CD4-positive, alpha-beta memory T cell (primary cell): ENCODE results near the gene FASTK. TPM values are rescaled to one million over a fixed set of nuclear protein-coding genes. Genes with fewer than 3 reads are reported as not detected.
A peak's percentile ranks its signal among the peaks of the same experiment; 100 is the strongest.

Source experiments
- CTCF ChIA-PET: fragments of 350-600 bp; sonication (Branson Sonifier 250); formaldehyde crosslinking; loops from one replicate; lab custom pipeline; 2021; ENCODE audit warnings: inconsistent platforms; ENCODE audit not compliant: partially characterized antibody; lab: Charles Lee
- POLR2A ChIA-PET: fragments of 350-600 bp; sonication (Branson Sonifier 250); formaldehyde crosslinking; loops from one replicate; lab custom pipeline; 2021; ENCODE audit not compliant: partially characterized antibody; lab: Charles Lee
- DNase-seq, 5 donors: peaks; one replicate each; pipeline versions ENCODE4 v3.0.0 to v3.0.0-alpha.2; 2020 to 2022; ENCODE audit warnings: mixed read lengths in 1 of 5
- H3K27ac ChIP-seq: one replicate; pipeline ENCODE4 v1.7.0; 2013; ENCODE audit warnings: low read depth, low read length
- H3K27me3 ChIP-seq: 2 replicates; pipeline ENCODE4 v1.7.0; 2013; ENCODE audit warnings: mild to moderate bottlenecking, low read length, moderate library complexity; ENCODE audit not compliant: insufficient read depth
- H3K36me3 ChIP-seq: 2 replicates; pipeline ENCODE4 v1.7.0; 2013; ENCODE audit warnings: mild to moderate bottlenecking, low read length, moderate library complexity; ENCODE audit not compliant: insufficient read depth
- H3K4me1 ChIP-seq: 2 replicates; pipeline ENCODE4 v1.7.0; 2013; ENCODE audit warnings: mild to moderate bottlenecking, low read length, moderate library complexity; ENCODE audit not compliant: insufficient read depth
- H3K4me3 ChIP-seq, 2 donors: one replicate each; pipeline ENCODE4 v1.7.0; 2013; ENCODE audit warnings: low read length in 2 of 2, mild to moderate bottlenecking in 1 of 2
- H3K9me3 ChIP-seq, 2 donors: one replicate each; pipeline ENCODE4 v1.7.0; 2013; ENCODE audit warnings: low read length in 2 of 2, control low read depth in 1 of 2; ENCODE audit not compliant: control insufficient read depth in 1 of 2
- H3K27ac Mint-ChIP-seq, 7 donors: one replicate each; pipeline ENCODE4 v1.8.0; 2020 to 2021; ENCODE audit warnings: mixed read lengths in 7 of 7, mild to moderate bottlenecking in 6 of 7, inconsistent platforms in 3 of 7, moderate library complexity in 3 of 7
- H3K27me3 Mint-ChIP-seq, 2 donors: one replicate each; pipeline ENCODE4 v1.8.0; 2020 to 2021; ENCODE audit warnings: mixed read lengths in 2 of 2
- H3K36me3 Mint-ChIP-seq, 2 donors: one replicate each; pipeline ENCODE4 v1.8.0; 2020 to 2021; ENCODE audit warnings: mixed read lengths in 2 of 2, inconsistent platforms in 1 of 2, mild to moderate bottlenecking in 1 of 2
- H3K4me1 Mint-ChIP-seq, 4 donors: one replicate each; pipeline ENCODE4 v1.8.0; 2020 to 2021; ENCODE audit warnings: mixed read lengths in 4 of 4, mild to moderate bottlenecking in 1 of 4
- H3K4me3 Mint-ChIP-seq, 8 donors: one replicate each; pipeline ENCODE4 v1.8.0; 2020 to 2021; ENCODE audit warnings: mixed read lengths in 8 of 8, mild to moderate bottlenecking in 7 of 8, moderate library complexity in 6 of 8, inconsistent platforms in 3 of 8
- H3K9me3 Mint-ChIP-seq, 8 donors: one replicate each; pipeline ENCODE4 v1.8.0; 2020 to 2021; ENCODE audit warnings: mixed read lengths in 8 of 8, mild to moderate bottlenecking in 5 of 8, inconsistent platforms in 3 of 8, moderate library complexity in 1 of 8
- intact Hi-C: fragments of 100-400 bp; cut with micrococcal nuclease; formaldehyde crosslinking; loops from one replicate; pipeline ENCODE4 v1.15.1; 2023
- polyA plus RNA-seq, 2 donors: library from polyadenylated mRNA; unstranded; fragments of 300-500 nt; fragmentation: Illumina TruSeq; gene quantifications; one replicate each; pipeline ENCODE4 v1.2.3, GENCODE V29; 2021
- total RNA-seq, 2 experiments: library from RNA; stranded (reverse); gene quantifications; one replicate each; pipeline ENCODE4 v1.2.3, GENCODE V29; 2021

FASTK gene
- total and polyA plus RNA-seq, 4 experiments from 2014 or later, result 51.2 to 126 (median 92.5) TPM

DNA sequence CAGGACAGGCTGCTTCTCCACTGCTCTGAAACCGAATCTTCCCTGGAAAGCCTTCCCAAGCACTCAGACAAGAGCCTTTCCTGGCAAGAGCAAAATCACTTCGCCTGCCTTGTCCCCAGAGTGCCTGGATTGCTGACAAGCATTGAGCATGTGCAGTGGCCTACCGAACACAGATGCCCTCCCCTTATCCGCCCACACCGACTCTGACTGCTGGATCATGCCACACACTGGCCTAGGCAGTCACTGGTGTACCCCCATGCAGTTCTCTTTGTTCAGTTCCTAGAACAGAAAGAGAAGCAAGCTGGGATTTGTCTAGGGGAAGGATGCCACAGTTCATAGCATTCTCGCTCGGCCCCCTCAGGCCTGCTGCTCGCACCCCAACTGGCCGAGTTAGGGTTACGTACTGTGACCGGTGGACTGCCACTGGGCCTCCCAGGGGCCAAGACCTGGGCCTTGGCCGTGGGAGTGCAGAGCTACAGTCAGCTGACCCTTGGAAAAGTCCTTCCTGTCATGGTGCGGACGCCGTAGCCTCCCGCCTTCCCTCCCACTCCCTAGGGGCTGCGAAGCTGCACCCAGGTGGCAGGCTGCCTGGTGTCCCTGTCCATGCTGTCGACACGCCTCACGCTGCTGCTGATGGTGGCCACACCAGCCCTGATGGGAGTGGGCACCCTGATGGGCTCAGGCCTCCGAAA, 45.4 kb downstream of the FASTK start:
- no peak overlapping the region for H3K4me3 Mint-ChIP-seq
- peaks cover 0 to 2% (median 0%) of the 10 kb centered on the region in 8 donors for H3K9me3 Mint-ChIP-seq
- H3K27me3 Mint-ChIP-seq, result no peaks in the 10 kb centered on the region
- Histone ChIP-seq H3K27ac (no peak overlapping the region), H3K9me3 (no peaks in the 10 kb centered on the region), H3K27me3 (no peaks in the 10 kb centered on the region), H3K36me3 (peaks cover 38% of the 10 kb centered on the region), H3K4me1 (peaks cover 13% of the 10 kb centered on the region), H3K4me3 (no peak overlapping the region)
- H3K27ac Mint-ChIP-seq, result no peak overlapping the region
- peaks cover 2 to 16% (median 12%) of the 10 kb centered on the region in 4 donors for H3K4me1 Mint-ChIP-seq
- POLR2A ChIA-PET, result interaction anchor here (0.8 to 1.0 kb wide), 2 partner anchors 17 to 159 kb away, joined by 3 read pairs; no protein-coding TSS in a partner anchor
- H3K36me3 Mint-ChIP-seq, result peaks cover 12 to 28% of the 10 kb centered on the region in 2 donors
- CTCF ChIA-PET, result no interaction called here
- no peak for DNase-seq
- intact Hi-C loops, result no loop called here

DNA sequence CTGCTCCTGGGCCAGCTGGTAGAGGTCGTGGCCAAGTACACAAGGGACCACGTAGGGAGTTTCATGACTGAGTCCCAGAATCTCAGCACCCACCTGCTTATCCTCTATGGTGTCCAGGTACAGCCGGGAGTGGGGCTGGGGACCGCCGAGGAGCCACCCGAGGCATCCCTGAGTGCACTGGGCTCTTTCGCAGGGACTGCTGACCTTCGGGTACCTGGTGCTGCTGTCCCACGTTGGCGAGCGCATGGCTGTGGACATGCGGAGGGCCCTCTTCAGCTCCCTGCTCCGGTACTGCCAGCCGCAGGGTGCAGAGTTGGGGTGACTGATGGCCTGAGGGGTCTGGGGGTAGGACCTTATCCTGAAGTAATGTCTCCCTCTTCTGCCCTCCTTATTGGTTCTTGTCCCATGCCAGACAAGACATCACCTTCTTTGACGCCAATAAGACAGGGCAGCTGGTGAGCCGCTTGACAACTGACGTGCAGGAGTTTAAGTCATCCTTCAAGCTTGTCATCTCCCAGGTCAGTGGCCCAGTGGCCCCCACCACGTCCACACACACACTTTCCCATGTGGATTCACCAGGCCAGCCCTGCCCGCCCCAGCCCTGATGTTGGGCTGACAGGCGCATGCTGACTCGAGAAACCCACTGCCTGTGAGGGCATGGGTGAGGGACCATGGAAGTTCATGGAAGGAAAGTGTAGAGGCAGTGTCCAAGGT, 46.1 kb downstream of the FASTK start:
- H3K36me3 Mint-ChIP-seq, result peaks cover 12 to 28% of the 10 kb centered on the region in 2 donors
- POLR2A ChIA-PET, result interaction anchor here (0.8 to 1.1 kb wide), 2 partner anchors 16 to 21 kb away, joined by 3 read pairs; no protein-coding TSS in a partner anchor

DNA sequence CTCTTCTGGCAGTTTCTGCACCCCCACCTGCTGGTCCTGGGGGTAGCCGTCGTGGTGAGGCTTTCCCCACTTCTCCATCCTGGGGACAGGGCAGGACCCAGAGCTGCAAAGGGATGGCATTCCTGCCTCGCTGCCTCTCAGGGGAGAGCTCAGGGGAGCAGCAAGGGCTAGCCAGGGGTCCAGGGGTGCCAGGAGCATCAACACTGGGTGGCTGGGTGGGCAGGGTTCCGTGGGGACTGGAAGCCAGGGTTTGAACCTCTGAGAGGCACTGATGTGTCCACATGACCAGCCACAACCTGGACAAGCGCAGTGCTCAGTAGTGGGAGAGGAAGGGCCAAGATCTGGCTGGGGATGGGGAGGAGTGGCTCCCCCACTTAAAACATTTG, 46.8 kb downstream of the FASTK start:
- intact Hi-C loops, result no loop called here

More for the DNA sequence above, 46.1 kb downstream of the FASTK start:
- no peak overlapping the region for H3K4me3 Mint-ChIP-seq
- CTCF ChIA-PET, result no interaction called here
- peaks cover 2 to 15% (median 10%) of the 10 kb centered on the region in 4 donors for H3K4me1 Mint-ChIP-seq
- no peaks in the 10 kb centered on the region for H3K9me3 Mint-ChIP-seq
- no peak overlapping the region for H3K27ac Mint-ChIP-seq
- Histone ChIP-seq H3K27ac (no peak overlapping the region), H3K27me3 (no peaks in the 10 kb centered on the region), H3K4me1 (peaks cover 15% of the 10 kb centered on the region), H3K9me3 (no peaks in the 10 kb centered on the region), H3K36me3 (peaks cover 38% of the 10 kb centered on the region), H3K4me3 (no peak overlapping the region)
- DNase-seq, result no peak
- H3K27me3 Mint-ChIP-seq, result no peaks in the 10 kb centered on the region
- intact Hi-C loops, result no loop called here

DNA sequence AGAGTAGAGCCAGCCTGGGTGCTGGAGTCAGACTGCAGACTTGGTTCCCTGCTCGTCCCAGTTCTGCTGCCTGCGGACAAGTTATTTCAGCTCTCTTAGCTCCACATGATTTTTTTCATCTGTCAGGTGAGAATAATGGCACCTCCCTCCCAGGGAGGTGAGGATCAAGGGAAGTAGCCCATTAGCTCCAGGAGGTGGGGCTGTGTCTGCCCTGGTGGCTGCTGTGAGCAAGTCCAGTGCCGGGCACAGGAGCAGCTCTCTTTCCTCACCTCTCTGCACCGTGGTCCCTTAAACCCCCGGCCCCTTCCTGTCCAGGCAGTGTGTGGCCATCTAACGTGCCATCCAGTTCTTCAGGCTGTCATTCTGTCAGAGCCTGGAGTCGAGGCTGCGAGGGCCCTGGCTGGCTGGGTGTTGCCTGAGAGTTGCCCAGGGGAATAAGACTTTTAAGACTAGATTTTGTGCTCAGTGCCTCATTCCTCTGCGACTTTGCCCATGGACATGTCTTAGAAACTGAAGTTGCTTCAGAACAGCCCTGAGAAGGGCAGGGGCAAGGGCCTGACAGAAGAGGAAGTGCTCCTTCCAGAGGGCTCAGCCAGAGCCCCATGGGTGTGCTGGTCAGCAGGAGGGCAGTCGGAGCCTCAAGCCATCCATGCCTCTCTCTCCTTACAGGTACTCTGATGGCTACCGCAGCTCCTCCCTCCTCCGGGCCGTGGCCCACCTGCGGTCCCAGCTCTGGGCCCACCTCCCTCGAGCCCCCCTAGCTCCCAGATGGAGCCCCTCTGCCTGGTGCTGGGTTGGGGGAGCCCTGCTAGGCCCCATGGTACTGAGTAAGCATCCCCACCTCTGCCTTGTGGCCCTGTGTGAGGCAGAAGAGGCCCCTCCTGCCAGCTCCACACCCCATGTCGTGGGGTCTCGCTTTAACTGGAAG, 47.4 kb downstream of the FASTK start:
- Histone ChIP-seq H3K27ac (no peak overlapping the region), H3K27me3 (no peaks in the 10 kb centered on the region), H3K4me1 (peaks cover 14% of the 10 kb centered on the region), H3K4me3 (no peak overlapping the region), H3K36me3 (peaks cover 38% of the 10 kb centered on the region), H3K9me3 (no peaks in the 10 kb centered on the region)
- Mint-ChIP-seq H3K9me3 (no peaks in the 10 kb centered on the region), H3K4me1 (peaks cover 7 to 19% (median 14%) of the 10 kb centered on the region in 4 donors), H3K36me3 (peaks cover 12 to 32% of the 10 kb centered on the region in 2 donors), H3K4me3 (peak overlapping the region in 1 of 8 donors; percentile 48), H3K27me3 (no peaks in the 10 kb centered on the region), H3K27ac (peak overlapping the region in 1 of 7 donors; percentile 18)
- POLR2A ChIA-PET, result interaction anchor here (1.1 to 1.2 kb wide), 2 partner anchors 19 to 25 kb away, joined by 3 read pairs; no protein-coding TSS in a partner anchor
- CTCF ChIA-PET, result interaction anchor here (3.2 kb wide), 1 partner anchor 15 kb away, joined by 14 read pairs; no protein-coding TSS in a partner anchor
- DNase-seq, result no peak
- intact Hi-C loops, result no loop called here

More for the DNA sequence above, 46.8 kb downstream of the FASTK start:
- Mint-ChIP-seq H3K36me3 (peaks cover 12 to 26% of the 10 kb centered on the region in 2 donors), H3K27ac (no peak overlapping the region), H3K4me1 (peaks cover 4 to 15% (median 10%) of the 10 kb centered on the region in 4 donors), H3K4me3 (no peak overlapping the region), H3K9me3 (no peaks in the 10 kb centered on the region), H3K27me3 (no peaks in the 10 kb centered on the region)
- Histone ChIP-seq H3K4me3 (no peak overlapping the region), H3K9me3 (no peaks in the 10 kb centered on the region), H3K36me3 (peaks cover 38% of the 10 kb centered on the region), H3K4me1 (peaks cover 15% of the 10 kb centered on the region), H3K27me3 (no peaks in the 10 kb centered on the region), H3K27ac (no peak overlapping the region)
- ChIA-PET CTCF (interaction anchor here (3.2 kb wide), 1 partner anchor 15 kb away, joined by 14 read pairs; no protein-coding TSS in a partner anchor), POLR2A (interaction anchor here (1.1 to 1.2 kb wide), 2 partner anchors 20 to 25 kb away, joined by 3 read pairs; no protein-coding TSS in a partner anchor)
- no peak for DNase-seq

DNA sequence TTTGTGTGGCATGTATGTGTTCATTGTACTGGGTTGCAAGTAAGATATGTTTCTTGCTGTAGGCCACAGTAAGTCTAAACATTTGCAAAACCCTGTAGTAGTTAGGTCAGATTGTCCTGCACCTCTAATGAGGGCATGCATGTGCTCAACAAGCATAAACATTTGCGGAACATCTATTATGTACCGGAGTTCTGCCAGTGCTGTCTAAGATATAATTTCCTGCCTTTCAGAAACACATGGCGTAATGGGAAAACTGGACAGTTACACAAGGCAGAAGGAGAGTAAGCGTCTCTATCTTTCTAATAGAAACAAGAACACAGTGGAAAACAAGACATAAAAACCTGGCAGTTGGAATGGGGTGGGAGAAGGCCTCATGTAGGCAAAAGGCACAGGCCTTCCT, 49.6 kb downstream of the FASTK start:
- Mint-ChIP-seq H3K36me3 (peaks cover 6 to 24% of the 10 kb centered on the region in 2 donors), H3K27ac (peak overlapping the region in 1 of 7 donors; percentile 18), H3K4me1 (peaks cover 13 to 28% (median 21%) of the 10 kb centered on the region in 4 donors), H3K4me3 (peak overlapping the region in 1 of 8 donors; percentile 32), H3K27me3 (no peaks in the 10 kb centered on the region), H3K9me3 (no peaks in the 10 kb centered on the region)
- POLR2A ChIA-PET, result interaction anchor here (0.9 kb wide), 1 partner anchor 26 kb away, joined by 3 read pairs; no protein-coding TSS in a partner anchor
- H3K4me1 ChIP-seq, result peaks cover 21% of the 10 kb centered on the region
- intact Hi-C loops, result no loop called here
- H3K4me3 ChIP-seq, result no peak overlapping the region
- CTCF ChIA-PET, result interaction anchor here (0.7 to 3.2 kb wide), 4 partner anchors 12 to 81 kb away, joined by 3 to 14 read pairs (median 4); no protein-coding TSS in a partner anchor
- H3K36me3 ChIP-seq, result peaks cover 31% of the 10 kb centered on the region
- no peak for DNase-seq
- H3K27me3 ChIP-seq, result no peaks in the 10 kb centered on the region
- H3K27ac ChIP-seq, result no peak overlapping the region
- no peaks in the 10 kb centered on the region for H3K9me3 ChIP-seq

DNA sequence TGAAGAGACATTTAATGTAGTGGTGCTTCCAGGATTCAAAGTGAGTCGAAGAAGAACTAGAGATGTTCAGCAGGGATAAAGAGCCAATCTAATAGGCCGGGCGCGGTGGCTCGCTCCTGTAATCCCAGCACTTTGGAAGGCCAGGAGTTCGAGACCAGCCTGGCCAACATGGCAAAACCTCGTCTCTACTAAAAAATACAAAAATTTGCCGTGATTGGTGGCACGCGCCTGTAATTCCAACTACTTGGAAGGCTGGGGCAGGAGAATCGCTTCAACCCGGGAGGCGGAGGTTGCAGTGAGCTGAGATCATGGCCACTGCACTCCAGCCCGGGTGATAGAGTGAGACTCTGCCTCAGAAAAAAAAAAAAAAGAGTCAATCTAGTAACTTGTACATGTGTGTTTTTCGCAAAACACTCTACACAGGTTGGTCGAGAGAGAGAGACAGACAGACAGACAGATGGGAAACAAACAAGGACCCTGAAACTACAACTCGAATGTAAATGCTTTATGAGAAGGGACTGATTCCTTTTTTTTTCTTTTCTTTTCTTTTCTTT, 51.6 kb downstream of the FASTK start:
- Mint-ChIP-seq H3K9me3 (no peaks in the 10 kb centered on the region), H3K4me1 (peaks cover 13 to 28% (median 21%) of the 10 kb centered on the region in 4 donors), H3K4me3 (peak overlapping the region; percentile 92 to 97 (median 95)), H3K36me3 (peaks cover 6 to 18% of the 10 kb centered on the region in 2 donors), H3K27me3 (no peaks in the 10 kb centered on the region), H3K27ac (peak overlapping the region; percentile 99 to 100 (median 99))
- peaks cover 16% of the 10 kb centered on the region for H3K36me3 ChIP-seq
- DNase-seq, result no peak
- peaks cover 21% of the 10 kb centered on the region for H3K4me1 ChIP-seq
- H3K9me3 ChIP-seq, result no peaks in the 10 kb centered on the region
- intact Hi-C loops, result loop anchor here (1.0 kb wide), 6 partner anchors 11 to 624 kb away; partner anchors contain the start of gene TMUB1
- H3K27ac ChIP-seq, result peak overlapping the region; percentile 88
- no peaks in the 10 kb centered on the region for H3K27me3 ChIP-seq
- CTCF ChIA-PET, result interaction anchor here (0.7 to 4.4 kb wide), 15 partner anchors 9 to 152 kb away, joined by 3 to 44 read pairs (median 6); partner anchors contain the start of gene TMUB1
- POLR2A ChIA-PET, result interaction anchor here (0.9 to 2.8 kb wide), 16 partner anchors 16 to 312 kb away, joined by 3 to 182 read pairs (median 5); partner anchors contain the start of genes ASIC3, CDK5, FASTK and NUB1
- H3K4me3 ChIP-seq, result peak overlapping the region; percentile 84 to 88
